ENCODE measurements around the gene SGMS1. TPM values are rescaled to one million over a fixed set of nuclear protein-coding genes. Genes with fewer than 3 reads are reported as not detected.

SGMS1 gene
- polyA plus RNA-seq, 1 of the 3 experiments (the other 2 are of a cell fraction): 6.3 TPM

GRCh38 chr10:50607356-50607925 lies 16.3 kb downstream of the SGMS1 start:
- Histone ChIP-seq H2AFZ (ENCODE audit: low read depth) (no peak overlapping the region), H3K36me3 (replicated peaks in 1 of 2; ENCODE audit: control insufficient read depth in 1 of 2, insufficient read depth in 2 of 2, low read length in 1 of 2) (no peaks in the 10 kb centered on the region), H3K9me2 (no peaks in the 10 kb centered on the region), H3K4me1 (ENCODE audit: control insufficient read depth in 1 of 2, insufficient read depth in 2 of 2, low read depth in 1 of 2, low read length in 1 of 2) (peaks cover 13 to 26% of the 10 kb centered on the region in 2 experiments), H3K9me3 (no peaks in the 10 kb centered on the region), H3K27me3 (ENCODE audit: insufficient read depth) (no peaks in the 10 kb centered on the region), H3K9ac (no peak overlapping the region), H3K79me2 (ENCODE audit: insufficient read depth) (peaks cover 15% of the 10 kb centered on the region; the same call in 1 of the 2 replicates), H3K4me3 (ENCODE audit: low read depth in 2 of 2, low read length in 1 of 2) (0 out of 4 replicates have a peak overlapping the region, but pooled peaks of 1 of the 2 experiments have one; percentile 17), H3F3A (replicated peaks; ENCODE audit: insufficient read depth) (peaks cover 34% of the 10 kb centered on the region), H3K4me2 (0 out of 2 replicates have a peak overlapping the region, but pooled peaks have one; percentile 3), H4K20me1 (ENCODE audit: insufficient read depth) (no peaks in the 10 kb centered on the region; the same call in 1 of the 2 replicates), H3K27ac (ENCODE audit: low read depth in 2 of 2, low read length in 1 of 2) (peak overlapping the region; percentile 2 to 36; a peak in 1 of 4 replicates)
- no peak for DNase-seq
- TF ChIP-seq EZH2phosphoT487 (IDR thresholded peaks at IDR 0.05; ENCODE audit: borderline replicate concordance, low read depth): no peak
- no peak for TF ChIP-seq RCOR1 (IDR thresholded peaks at IDR 0.05; ENCODE audit: low read length)
- TF ChIP-seq NFIC (IDR thresholded peaks at IDR 0.05; ENCODE audit: borderline replicate concordance): no peak
- TF ChIP-seq ELF1 (IDR thresholded peaks at IDR 0.05): no peak
- TF ChIP-seq, protein P1, sequence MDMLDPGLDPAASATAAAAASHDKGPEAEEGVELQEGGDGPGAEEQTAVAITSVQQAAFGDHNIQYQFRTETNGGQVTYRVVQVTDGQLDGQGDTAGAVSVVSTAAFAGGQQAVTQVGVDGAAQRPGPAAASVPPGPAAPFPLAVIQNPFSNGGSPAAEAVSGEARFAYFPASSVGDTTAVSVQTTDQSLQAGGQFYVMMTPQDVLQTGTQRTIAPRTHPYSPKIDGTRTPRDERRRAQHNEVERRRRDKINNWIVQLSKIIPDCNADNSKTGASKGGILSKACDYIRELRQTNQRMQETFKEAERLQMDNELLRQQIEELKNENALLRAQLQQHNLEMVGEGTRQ (IDR thresholded peaks at IDR 0.05; ENCODE audit: borderline replicate concordance, low read depth, low read length): no peak
- TF ChIP-seq YY1 (IDR thresholded peaks at IDR 0.05; ENCODE audit: low read depth): no peak
- TF ChIP-seq SIN3A (IDR thresholded peaks at IDR 0.05; ENCODE audit: borderline replicate concordance, low read depth, low read length): no peak
- no peak for TF ChIP-seq NRF1 (IDR thresholded peaks at IDR 0.05; ENCODE audit: low read depth, low read length)
- no peak for TF ChIP-seq MEF2A (IDR thresholded peaks at IDR 0.05; ENCODE audit: borderline replicate concordance, low read depth)
- no peak for TF ChIP-seq RAD21 (IDR thresholded peaks at IDR 0.05; ENCODE audit: low read length)
- TF ChIP-seq SMC3 (IDR thresholded peaks at IDR 0.05; ENCODE audit: low read depth, low read length): no peak
- no peak for TF ChIP-seq TAF1 (IDR thresholded peaks at IDR 0.05; ENCODE audit: borderline replicate concordance, low read depth, low read length)
- TF ChIP-seq, protein P2, sequence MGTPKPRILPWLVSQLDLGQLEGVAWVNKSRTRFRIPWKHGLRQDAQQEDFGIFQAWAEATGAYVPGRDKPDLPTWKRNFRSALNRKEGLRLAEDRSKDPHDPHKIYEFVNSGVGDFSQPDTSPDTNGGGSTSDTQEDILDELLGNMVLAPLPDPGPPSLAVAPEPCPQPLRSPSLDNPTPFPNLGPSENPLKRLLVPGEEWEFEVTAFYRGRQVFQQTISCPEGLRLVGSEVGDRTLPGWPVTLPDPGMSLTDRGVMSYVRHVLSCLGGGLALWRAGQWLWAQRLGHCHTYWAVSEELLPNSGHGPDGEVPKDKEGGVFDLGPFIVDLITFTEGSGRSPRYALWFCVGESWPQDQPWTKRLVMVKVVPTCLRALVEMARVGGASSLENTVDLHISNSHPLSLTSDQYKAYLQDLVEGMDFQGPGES (IDR thresholded peaks at IDR 0.05; ENCODE audit: low read depth, low read length): no peak
- no peak for TF ChIP-seq FOSL2 (IDR thresholded peaks at IDR 0.05; ENCODE audit: borderline replicate concordance, low read depth)
- POLR2A ChIA-PET: no interaction called here
- CTCF ChIA-PET: no interaction called here

DNA sequence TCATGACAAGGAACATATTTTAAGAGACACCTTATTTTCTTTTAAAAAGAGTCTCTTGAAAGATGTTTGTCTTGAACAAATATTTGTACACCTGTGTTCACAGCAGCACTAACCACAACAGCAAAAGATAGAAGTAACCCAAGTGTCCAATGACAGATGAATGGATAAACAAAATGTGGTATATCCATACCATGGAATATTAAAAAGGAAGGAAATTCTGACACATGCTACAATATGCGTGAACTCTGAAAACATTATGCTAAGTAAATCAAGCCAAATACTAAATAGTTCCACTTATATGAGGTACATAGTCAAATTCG lies 17.8 kb downstream of the SGMS1 start:
- Histone ChIP-seq H3K79me2 (ENCODE audit: insufficient read depth) (peaks cover 21% of the 10 kb centered on the region; the same call in 1 of the 2 replicates), H3K27ac (ENCODE audit: low read depth in 2 of 2, low read length in 1 of 2) (peak overlapping the region; percentile 83 to 92), H3K9me3 (no peaks in the 10 kb centered on the region), H3K4me3 (ENCODE audit: low read depth in 2 of 2, low read length in 1 of 2) (no peak overlapping the region), H3K9ac (no peak overlapping the region), H3K4me2 (peak overlapping the region; percentile 80; the same call in 1 of the 2 replicates), H3K9me2 (no peaks in the 10 kb centered on the region), H4K20me1 (ENCODE audit: insufficient read depth) (no peaks in the 10 kb centered on the region; the same call in 1 of the 2 replicates), H3K36me3 (replicated peaks in 1 of 2; ENCODE audit: control insufficient read depth in 1 of 2, insufficient read depth in 2 of 2, low read length in 1 of 2) (no peaks in the 10 kb centered on the region), H3F3A (replicated peaks; ENCODE audit: insufficient read depth) (peaks cover 39% of the 10 kb centered on the region), H3K4me1 (ENCODE audit: control insufficient read depth in 1 of 2, insufficient read depth in 2 of 2, low read depth in 1 of 2, low read length in 1 of 2) (peaks cover 13 to 23% of the 10 kb centered on the region in 2 experiments), H2AFZ (ENCODE audit: low read depth) (no peak overlapping the region), H3K27me3 (ENCODE audit: insufficient read depth) (no peaks in the 10 kb centered on the region)
- ChIA-PET CTCF (no interaction called here), POLR2A (no interaction called here)
- TF ChIP-seq REST (IDR thresholded peaks at IDR 0.05; ENCODE audit: low read depth, low read length): no peak
- no peak for TF ChIP-seq FOSL2 (IDR thresholded peaks at IDR 0.05; ENCODE audit: borderline replicate concordance, low read depth)
- no peak for TF ChIP-seq TAF1 (IDR thresholded peaks at IDR 0.05; ENCODE audit: borderline replicate concordance, low read depth, low read length)
- TF ChIP-seq GABPA (IDR thresholded peaks at IDR 0.05; ENCODE audit: low read depth): no peak
- TF ChIP-seq FOXJ3 (CRISPR knock-in tag; IDR thresholded peaks at IDR 0.05): no peak
- DNase-seq: no peak
- WGBS (ENCODE audit: low lambda C conversion rate): 98% methylated on average over 2 of the region's 2 CpGs
